Stimulated activated naive CD8-positive, alpha-beta T cell treated with anti-CD3 and anti-CD28 coated beads, Interleukin-15, Interleukin-2, amounts not matched to agents 100 ng/mL and 50 ng/mL, for 24 hours (primary cell): Measurements from ENCODE around the gene ZNF69.
"Not testable (repeated sequence)": the region's sequence is repeated elsewhere in the genome, so short reads cannot be mapped to it uniquely, and the experiment has no call there.

Experiments used
- H3K27ac Mint-ChIP-seq: one replicate; pipeline ENCODE4 v1.8.0; 2021; ENCODE audit warnings: mild to moderate bottlenecking, mixed read lengths
- H3K27me3 Mint-ChIP-seq: one replicate; pipeline ENCODE4 v1.8.0; 2021; ENCODE audit warnings: mixed read lengths
- H3K36me3 Mint-ChIP-seq: one replicate; pipeline ENCODE4 v1.8.0; 2021; ENCODE audit warnings: low read depth, mixed read lengths
- H3K4me1 Mint-ChIP-seq: one replicate; pipeline ENCODE4 v1.8.0; 2021; ENCODE audit warnings: low read depth, mixed read lengths
- H3K4me3 Mint-ChIP-seq: one replicate; pipeline ENCODE4 v1.8.0; 2021; ENCODE audit warnings: mild to moderate bottlenecking, mixed read lengths
- H3K9me3 Mint-ChIP-seq: one replicate; pipeline ENCODE4 v1.8.0; 2021; ENCODE audit warnings: mixed read lengths

ZNF69 gene

GRCh38 chr19:11925651-11926187 lies 38.1 kb downstream of the ZNF69 start:
- Mint-ChIP-seq H3K27ac (peak overlapping the region; percentile 92), H3K4me3 (peak overlapping the region; percentile 98), H3K4me1 (peaks cover 57% of the 10 kb centered on the region), H3K36me3 (peaks cover 27% of the 10 kb centered on the region)
- H3K27me3 Mint-ChIP-seq, H3K9me3 Mint-ChIP-seq: not testable (repeated sequence)

- Mint-ChIP-seq H3K4me1 (peaks cover 66% of the 10 kb centered on the region), H3K4me3 (peak overlapping the region; percentile 10), H3K27ac (no peak overlapping the region), H3K36me3 (peaks cover 36% of the 10 kb centered on the region), H3K27me3 (no peaks in the 10 kb centered on the region), H3K9me3 (no peaks in the 10 kb centered on the region)
Measured at GRCh38 chr19:11927227-11927626, 39.6 kb downstream of the ZNF69 start.

- H3K27me3 Mint-ChIP-seq: no peaks in the 10 kb centered on the region
- H3K9me3 Mint-ChIP-seq: no peaks in the 10 kb centered on the region
- H3K36me3 Mint-ChIP-seq: peaks cover 63% of the 10 kb centered on the region
- no peak overlapping the region for H3K27ac Mint-ChIP-seq
- peaks cover 43% of the 10 kb centered on the region for H3K4me1 Mint-ChIP-seq
- no peak overlapping the region for H3K4me3 Mint-ChIP-seq
Measured at GRCh38 chr19:11931051-11931450, 43.5 kb downstream of the ZNF69 start.

GRCh38 chr19:11931513-11931912 lies 43.9 kb downstream of the ZNF69 start:
- H3K4me1 Mint-ChIP-seq: peaks cover 39% of the 10 kb centered on the region
- no peaks in the 10 kb centered on the region for H3K27me3 Mint-ChIP-seq
- no peaks in the 10 kb centered on the region for H3K9me3 Mint-ChIP-seq
- no peak overlapping the region for H3K27ac Mint-ChIP-seq
- H3K36me3 Mint-ChIP-seq: peaks cover 67% of the 10 kb centered on the region
- H3K4me3 Mint-ChIP-seq: no peak overlapping the region

GRCh38 chr19:11935829-11936228 lies 48.2 kb downstream of the ZNF69 start:
- not testable (repeated sequence) for H3K9me3 Mint-ChIP-seq, H3K27ac Mint-ChIP-seq, H3K4me3 Mint-ChIP-seq, H3K27me3 Mint-ChIP-seq
- Mint-ChIP-seq H3K36me3 (peaks cover 75% of the 10 kb centered on the region), H3K4me1 (peaks cover 14% of the 10 kb centered on the region)

- Mint-ChIP-seq H3K9me3 (peaks cover 19% of the 10 kb centered on the region), H3K36me3 (peaks cover 83% of the 10 kb centered on the region)
- H3K4me3 Mint-ChIP-seq, H3K4me1 Mint-ChIP-seq, H3K27ac Mint-ChIP-seq, H3K27me3 Mint-ChIP-seq: not testable (repeated sequence)
Measured at GRCh38 chr19:11938383-11938782, 50.8 kb downstream of the ZNF69 start.

GRCh38 chr19:11941361-11941887 lies 53.8 kb downstream of the ZNF69 start:
- H3K36me3 Mint-ChIP-seq: peaks cover 89% of the 10 kb centered on the region
- H3K27me3 Mint-ChIP-seq, H3K4me3 Mint-ChIP-seq, H3K4me1 Mint-ChIP-seq, H3K27ac Mint-ChIP-seq: not testable (repeated sequence)
- H3K9me3 Mint-ChIP-seq: peaks cover 27% of the 10 kb centered on the region

- H3K4me1 Mint-ChIP-seq: no peaks in the 10 kb centered on the region
- peaks cover 28% of the 10 kb centered on the region for H3K9me3 Mint-ChIP-seq
- H3K36me3 Mint-ChIP-seq: peaks cover 89% of the 10 kb centered on the region
- no peak overlapping the region for H3K4me3 Mint-ChIP-seq
- no peaks in the 10 kb centered on the region for H3K27me3 Mint-ChIP-seq
- no peak overlapping the region for H3K27ac Mint-ChIP-seq
Measured at GRCh38 chr19:11942008-11942842, 54.6 kb downstream of the ZNF69 start.

GRCh38 chr19:11942843-11943108 lies 55.2 kb downstream of the ZNF69 start:
- Mint-ChIP-seq H3K36me3 (peaks cover 91% of the 10 kb centered on the region), H3K9me3 (peaks cover 29% of the 10 kb centered on the region), H3K4me1 (no peaks in the 10 kb centered on the region), H3K27me3 (no peaks in the 10 kb centered on the region), H3K4me3 (no peak overlapping the region), H3K27ac (no peak overlapping the region)

GRCh38 chr19:11944656-11945055 lies 57.1 kb downstream of the ZNF69 start:
- H3K36me3 Mint-ChIP-seq: peaks cover 97% of the 10 kb centered on the region
- no peak overlapping the region for H3K4me3 Mint-ChIP-seq
- peaks cover 45% of the 10 kb centered on the region for H3K9me3 Mint-ChIP-seq
- no peak overlapping the region for H3K27ac Mint-ChIP-seq
- no peaks in the 10 kb centered on the region for H3K27me3 Mint-ChIP-seq
- H3K4me1 Mint-ChIP-seq: no peaks in the 10 kb centered on the region

GRCh38 chr19:11948646-11949045 lies 61.1 kb downstream of the ZNF69 start:
- Mint-ChIP-seq H3K36me3 (peaks cover 97% of the 10 kb centered on the region), H3K4me1 (no peaks in the 10 kb centered on the region), H3K27me3 (no peaks in the 10 kb centered on the region), H3K27ac (no peak overlapping the region), H3K4me3 (no peak overlapping the region), H3K9me3 (peaks cover 52% of the 10 kb centered on the region)

GRCh38 chr19:11949201-11949600 lies 61.6 kb downstream of the ZNF69 start:
- peaks cover 91% of the 10 kb centered on the region for H3K36me3 Mint-ChIP-seq

GRCh38 chr19:11949614-11950080 lies 62.1 kb downstream of the ZNF69 start:
- not testable (repeated sequence) for H3K27ac Mint-ChIP-seq

More at GRCh38 chr19:11949201-11949600, 61.6 kb downstream of the ZNF69 start:
- H3K27me3 Mint-ChIP-seq: no peaks in the 10 kb centered on the region
- no peak overlapping the region for H3K4me3 Mint-ChIP-seq
- H3K4me1 Mint-ChIP-seq: no peaks in the 10 kb centered on the region
- H3K27ac Mint-ChIP-seq: no peak overlapping the region
- peaks cover 50% of the 10 kb centered on the region for H3K9me3 Mint-ChIP-seq

GRCh38 chr19:11950312-11950711 lies 62.7 kb downstream of the ZNF69 start:
- H3K27ac Mint-ChIP-seq: no peak overlapping the region
- H3K4me3 Mint-ChIP-seq: no peak overlapping the region
- peaks cover 86% of the 10 kb centered on the region for H3K36me3 Mint-ChIP-seq
- H3K4me1 Mint-ChIP-seq: no peaks in the 10 kb centered on the region
- H3K27me3 Mint-ChIP-seq: no peaks in the 10 kb centered on the region
- H3K9me3 Mint-ChIP-seq: peaks cover 49% of the 10 kb centered on the region

More at GRCh38 chr19:11949614-11950080, 62.1 kb downstream of the ZNF69 start:
- not testable (repeated sequence) for H3K4me1 Mint-ChIP-seq, H3K27me3 Mint-ChIP-seq
- H3K36me3 Mint-ChIP-seq: peaks cover 91% of the 10 kb centered on the region
- peak overlapping the region; percentile 7 for H3K4me3 Mint-ChIP-seq
- H3K9me3 Mint-ChIP-seq: peaks cover 48% of the 10 kb centered on the region
